OCI-LY1 (cell line): ENCODE data around the gene AP2S1.

Experiments used
- EZH2 ChIP-seq: fragments of 200-600 bp; sonication (generic), shearing (Covaris generic); IDR thresholded peaks from 2 replicates; pipeline ENCODE4 v1.8.0; 2017; ENCODE audit warnings: borderline replicate concordance, mixed run types, mild to moderate bottlenecking, antibody characterized with exemption, low read length, moderate library complexity, mixed read lengths
- TF ChIP-seq, protein P1 (sequence below): fragments of 200-600 bp; sonication (generic), shearing (Covaris generic); IDR thresholded peaks from 2 replicates; pipeline ENCODE4 v1.5.1; 2017; ENCODE audit warnings: mild to moderate bottlenecking, antibody characterized with exemption, low read length, moderate library complexity, mixed read lengths

DNA sequence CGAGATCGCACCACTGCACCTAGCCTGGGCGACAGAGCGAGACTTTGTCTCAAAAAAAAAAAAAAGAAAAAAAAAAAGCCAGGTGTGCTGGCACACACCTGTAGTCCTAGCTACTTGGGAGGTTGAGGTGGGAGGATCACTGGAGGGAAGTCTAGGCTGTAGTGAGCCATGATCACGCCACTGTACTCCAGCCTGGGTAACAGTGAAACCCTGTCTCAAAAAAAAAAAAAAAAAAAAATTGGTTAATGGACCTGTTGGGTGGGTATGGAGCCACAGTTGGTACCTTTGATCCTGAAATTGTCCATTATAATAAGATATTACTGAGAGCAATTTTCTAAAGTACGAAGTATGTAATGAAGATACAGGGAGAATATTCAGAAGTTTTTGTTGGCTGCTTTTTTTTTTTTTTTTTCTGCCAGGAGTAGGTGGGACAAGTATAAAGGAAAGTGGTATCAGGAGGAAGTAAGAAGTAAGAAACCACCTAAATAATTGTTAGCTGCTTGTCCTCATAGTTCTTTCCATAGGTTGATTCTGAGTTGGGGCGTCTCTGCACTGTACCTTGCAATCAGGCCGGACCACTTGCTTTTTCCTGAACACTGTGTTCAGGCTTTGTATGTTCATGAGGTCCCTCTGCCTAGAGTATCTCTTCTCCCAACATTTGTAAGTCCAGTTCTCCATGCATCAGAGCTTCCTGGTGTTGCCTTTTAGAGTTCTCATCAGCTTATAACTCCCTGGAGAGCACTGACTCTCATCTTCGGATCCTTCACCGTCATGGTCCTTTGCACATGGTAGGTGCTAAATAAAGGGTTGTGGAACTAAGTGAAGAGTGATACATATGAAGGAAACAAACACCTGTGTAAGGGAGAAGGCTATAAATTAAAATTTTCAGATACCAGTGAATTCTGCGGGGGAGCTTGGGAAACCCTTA lies 41.9 kb upstream of the AP2S1 start:
- TF ChIP-seq, protein P1, sequence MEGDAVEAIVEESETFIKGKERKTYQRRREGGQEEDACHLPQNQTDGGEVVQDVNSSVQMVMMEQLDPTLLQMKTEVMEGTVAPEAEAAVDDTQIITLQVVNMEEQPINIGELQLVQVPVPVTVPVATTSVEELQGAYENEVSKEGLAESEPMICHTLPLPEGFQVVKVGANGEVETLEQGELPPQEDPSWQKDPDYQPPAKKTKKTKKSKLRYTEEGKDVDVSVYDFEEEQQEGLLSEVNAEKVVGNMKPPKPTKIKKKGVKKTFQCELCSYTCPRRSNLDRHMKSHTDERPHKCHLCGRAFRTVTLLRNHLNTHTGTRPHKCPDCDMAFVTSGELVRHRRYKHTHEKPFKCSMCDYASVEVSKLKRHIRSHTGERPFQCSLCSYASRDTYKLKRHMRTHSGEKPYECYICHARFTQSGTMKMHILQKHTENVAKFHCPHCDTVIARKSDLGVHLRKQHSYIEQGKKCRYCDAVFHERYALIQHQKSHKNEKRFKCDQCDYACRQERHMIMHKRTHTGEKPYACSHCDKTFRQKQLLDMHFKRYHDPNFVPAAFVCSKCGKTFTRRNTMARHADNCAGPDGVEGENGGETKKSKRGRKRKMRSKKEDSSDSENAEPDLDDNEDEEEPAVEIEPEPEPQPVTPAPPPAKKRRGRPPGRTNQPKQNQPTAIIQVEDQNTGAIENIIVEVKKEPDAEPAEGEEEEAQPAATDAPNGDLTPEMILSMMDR = no peak
- no peak for TF ChIP-seq EZH2
